Renal cortical epithelial cell (primary cell): Measurements from ENCODE around the gene SH2D3A. TPM values are rescaled to one million over a fixed set of nuclear protein-coding genes. Genes with fewer than 3 reads are reported as not detected.

Source experiments
- DNase-seq: peaks from one replicate; pipeline ENCODE4 v3.0.0-alpha.2; 2011; ENCODE audit warnings: low read depth
- total RNA-seq: library from RNA; depleted of rRNA; stranded (reverse); fragments of >200 nt; gene quantifications from 2 replicates; pipeline ENCODE4 v1.2.3, GENCODE V29; 2014

Gene SH2D3A
- total RNA-seq, 1 donor from 2014 or later = 5.1 TPM

DNA sequence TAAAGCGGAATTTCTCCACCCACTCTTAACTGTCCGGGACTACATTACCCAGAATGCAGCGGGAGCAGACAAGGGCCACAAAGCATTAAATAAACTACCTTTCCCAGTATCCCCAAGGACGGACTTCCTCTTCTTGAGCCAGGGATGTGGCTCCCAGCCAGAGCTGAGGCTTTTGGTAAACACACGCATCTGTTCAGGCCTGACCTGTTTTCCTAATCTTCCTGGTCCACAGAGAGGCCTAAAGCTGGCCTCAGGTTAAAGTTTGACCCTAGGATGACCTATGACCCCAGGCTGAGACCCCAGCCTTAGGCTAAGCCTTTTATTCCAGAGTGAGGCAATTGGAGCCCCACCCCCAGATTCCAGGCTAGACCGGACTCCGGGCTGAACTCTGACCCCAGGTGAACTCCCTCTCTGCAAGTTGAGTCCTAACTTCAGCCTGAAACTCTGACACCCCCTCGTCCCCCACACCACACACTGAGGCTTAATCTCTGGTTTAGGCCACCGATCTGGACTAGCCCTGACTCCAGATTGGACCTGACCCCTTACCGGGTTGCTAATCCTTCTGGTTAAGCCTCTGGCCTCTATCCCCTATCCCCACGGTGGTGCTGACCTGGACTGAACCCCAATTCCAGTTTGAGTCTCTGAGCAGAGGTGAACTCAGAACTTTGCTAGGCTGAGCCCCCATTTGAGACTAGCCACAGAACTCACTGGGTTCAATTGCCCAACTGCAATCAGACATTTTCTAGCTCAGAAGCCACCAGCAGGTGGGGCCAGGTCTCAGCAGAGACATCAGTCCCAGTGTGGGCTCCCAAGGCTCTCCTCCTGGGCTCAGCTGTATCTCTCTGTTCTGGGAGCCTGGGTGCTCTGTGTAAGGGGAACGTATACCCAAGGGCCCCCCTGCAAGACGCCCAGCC lies 29.1 kb downstream of the SH2D3A start:
- peak; percentile 75 for DNase-seq

DNA sequence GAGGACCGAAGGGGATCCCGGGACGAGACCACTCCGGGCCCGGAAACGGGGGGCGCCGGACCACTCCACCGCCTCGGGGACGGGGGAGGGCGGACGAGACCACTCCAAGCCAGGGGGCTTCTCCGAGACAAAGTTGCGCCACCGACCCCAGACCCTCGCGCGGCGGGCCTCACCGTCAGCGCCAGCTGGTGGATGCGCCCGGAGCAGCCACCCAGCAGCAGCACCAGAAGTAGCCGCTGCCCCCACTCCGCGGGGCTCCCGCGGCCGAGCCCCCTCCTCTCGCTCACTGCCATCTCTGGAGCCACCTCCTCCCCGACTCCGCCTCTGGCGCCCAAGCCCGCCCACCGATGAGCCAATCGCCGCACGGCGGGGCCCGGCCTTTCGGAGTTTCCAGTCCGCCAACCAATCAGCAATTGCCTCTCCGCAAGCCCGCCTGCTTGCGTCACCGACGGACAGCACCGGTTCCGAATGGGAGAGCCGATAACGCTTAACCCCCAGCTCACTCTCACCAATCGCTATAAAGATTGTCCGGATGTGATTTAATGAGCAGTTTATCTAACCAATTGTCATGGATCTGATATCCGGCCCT lies 29.9 kb downstream of the SH2D3A start, which contains the start of gene GPR108:
Gene GPR108 (minus strand): TSS at position 297 of the 589 bp plus-strand sequence. CDS start 4 bp downstream, at position 293.
- peak; percentile 100 for DNase-seq

DNA sequence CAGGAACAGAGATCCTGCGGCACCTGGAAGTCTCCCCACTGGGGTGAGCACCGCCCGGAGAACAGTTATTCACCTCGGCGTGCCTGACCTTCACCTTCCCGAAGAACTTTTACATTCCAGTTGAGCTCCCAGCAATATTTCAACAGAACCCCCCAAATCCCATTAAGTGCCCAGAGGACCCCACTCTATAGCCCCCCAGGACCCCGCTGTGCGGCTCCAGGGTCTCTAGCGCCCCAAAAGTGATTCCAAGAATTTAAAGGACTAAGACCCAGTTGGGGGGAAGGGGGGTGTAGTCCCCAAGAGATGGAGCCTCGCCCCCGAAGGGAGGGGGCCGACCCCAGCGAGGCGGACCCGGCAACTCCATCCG lies 30.3 kb downstream of the SH2D3A start:
- no peak for DNase-seq

DNA sequence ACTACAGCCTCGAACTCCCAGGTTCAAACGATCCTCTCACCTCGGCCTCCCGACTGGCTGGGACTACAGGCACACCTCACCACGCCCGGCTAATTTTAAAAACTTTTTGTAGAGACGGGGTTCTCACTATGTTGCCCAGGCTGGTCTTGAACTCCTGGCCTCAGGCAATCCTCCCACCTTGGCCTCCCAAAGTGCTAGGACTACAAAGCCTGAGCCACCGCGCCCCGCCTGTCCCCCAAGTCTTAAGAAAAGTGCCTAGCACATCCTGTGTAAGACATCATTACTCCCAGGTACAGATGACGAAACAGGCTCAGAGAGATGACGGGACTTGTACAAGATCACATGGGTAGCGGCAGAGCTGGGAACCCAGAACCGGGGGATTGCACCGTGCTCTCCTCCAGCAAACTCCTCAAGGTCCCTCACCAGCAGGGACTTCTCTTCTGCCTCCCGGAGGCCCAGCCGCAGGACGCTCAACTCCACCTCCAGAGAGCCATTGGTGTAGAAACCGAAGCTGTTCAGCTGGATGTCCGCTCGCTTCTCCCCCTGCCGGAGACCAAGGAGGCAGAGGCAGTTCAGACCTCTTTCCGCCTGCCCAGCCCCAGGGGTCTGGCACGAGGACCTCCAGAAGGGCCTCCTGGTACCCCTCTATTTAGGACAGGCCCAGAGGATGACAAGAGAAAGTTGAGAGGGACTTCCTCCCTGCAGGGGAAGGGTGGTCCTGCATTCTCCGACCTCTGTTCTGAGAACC lies 30.9 kb downstream of the SH2D3A start:
- DNase-seq = peak; percentile 82

DNA sequence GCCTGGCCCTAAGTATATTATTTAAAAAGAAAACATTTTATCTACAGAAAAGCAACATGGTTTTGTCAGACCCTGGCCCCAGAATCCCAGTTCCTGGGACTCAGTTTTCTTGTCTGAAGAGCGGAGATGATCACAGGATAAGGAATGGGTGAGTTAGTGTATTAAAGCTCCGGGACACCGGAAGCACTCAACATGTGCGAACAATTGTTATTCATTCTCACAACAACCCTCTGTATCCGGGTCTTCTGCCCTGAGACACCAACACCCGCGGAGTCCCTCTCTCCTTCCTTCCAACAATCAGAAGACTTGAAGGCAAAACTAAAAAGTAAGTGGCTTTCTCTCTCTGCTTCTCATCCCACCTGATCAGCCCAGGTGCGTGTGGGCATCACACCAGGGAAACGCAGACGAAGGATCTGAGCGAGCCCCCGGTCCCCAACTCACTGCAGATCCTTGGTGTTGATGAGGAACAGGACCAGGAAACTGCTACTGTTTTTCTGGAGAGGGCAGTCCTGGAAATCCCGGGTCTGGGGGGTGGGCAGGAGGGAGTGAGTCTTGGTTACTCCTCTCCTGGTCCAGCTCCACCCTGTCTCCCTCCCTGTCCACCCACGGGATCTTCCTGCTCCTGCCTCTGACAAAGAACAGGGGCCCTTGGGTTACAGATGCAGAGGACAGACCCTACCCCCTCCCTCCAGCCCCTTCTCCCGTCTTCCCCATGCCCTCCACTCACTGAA lies 31.9 kb downstream of the SH2D3A start:
- DNase-seq = no peak

DNA sequence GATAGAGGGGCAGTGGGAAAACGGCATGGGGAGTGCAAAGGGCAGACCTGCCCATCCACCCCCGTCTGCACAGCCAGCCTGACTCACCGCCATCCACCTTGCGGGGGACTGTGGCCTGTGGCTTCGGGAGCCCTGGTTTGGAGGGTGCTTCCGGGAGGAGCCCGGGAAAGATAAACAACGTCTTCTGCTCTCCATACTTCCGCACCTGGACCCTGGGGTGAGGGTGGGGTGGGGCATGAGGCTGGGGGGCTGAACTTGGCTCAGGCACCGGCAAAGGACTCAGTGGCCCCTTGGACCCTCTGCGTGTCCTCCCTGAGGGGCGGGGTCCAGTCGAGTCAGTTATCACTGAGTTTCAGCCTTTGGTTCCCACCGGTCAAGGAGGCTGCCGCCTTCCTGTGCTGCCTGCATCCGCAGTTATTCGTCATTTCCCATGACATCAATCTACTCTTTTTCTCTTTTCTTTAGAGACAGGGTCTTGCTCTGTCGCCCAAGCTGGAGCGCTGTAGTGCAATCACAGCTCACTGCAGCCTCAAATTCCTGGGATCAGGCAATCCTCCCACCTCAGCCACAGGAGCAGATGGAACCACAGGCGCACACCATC lies 33.0 kb downstream of the SH2D3A start:
- DNase-seq = no peak

DNA sequence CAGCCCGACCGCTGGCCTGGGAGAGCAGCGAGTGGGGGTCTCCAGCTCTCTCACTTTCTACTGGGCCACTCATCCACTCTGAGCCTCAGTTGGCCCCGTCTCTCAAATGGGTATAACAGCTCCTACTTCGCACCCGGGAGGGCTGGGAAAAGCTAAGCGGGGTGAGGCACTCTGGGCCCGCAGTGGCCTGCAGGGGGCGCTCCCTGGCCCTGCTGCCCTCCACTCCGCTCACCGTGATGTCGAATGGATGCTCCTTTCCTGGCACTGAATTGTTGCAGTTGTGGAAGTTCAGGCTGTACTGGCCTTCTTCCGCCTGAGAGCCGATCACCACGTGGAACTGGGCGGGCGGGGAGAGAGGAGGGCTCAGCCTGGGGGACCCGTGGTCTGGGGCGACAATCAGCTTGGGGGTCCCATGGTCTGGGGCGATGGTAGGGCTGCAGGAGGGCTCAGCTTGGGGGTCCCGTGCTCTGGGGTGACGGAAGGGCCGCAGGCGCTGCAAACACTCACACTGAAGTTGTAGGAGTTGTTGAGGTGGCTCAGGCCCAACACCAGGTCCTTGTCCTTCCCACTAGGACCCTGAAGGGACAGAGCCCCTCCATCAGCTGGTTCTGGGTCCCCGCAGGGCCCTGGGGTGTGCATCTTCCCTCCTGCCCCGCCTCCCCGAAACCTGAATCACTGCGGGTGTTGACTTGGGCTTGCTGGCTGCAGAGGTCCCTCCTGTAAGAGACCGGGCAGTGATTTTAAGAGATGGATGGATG lies 33.7 kb downstream of the SH2D3A start:
- DNase-seq = no peak

DNA sequence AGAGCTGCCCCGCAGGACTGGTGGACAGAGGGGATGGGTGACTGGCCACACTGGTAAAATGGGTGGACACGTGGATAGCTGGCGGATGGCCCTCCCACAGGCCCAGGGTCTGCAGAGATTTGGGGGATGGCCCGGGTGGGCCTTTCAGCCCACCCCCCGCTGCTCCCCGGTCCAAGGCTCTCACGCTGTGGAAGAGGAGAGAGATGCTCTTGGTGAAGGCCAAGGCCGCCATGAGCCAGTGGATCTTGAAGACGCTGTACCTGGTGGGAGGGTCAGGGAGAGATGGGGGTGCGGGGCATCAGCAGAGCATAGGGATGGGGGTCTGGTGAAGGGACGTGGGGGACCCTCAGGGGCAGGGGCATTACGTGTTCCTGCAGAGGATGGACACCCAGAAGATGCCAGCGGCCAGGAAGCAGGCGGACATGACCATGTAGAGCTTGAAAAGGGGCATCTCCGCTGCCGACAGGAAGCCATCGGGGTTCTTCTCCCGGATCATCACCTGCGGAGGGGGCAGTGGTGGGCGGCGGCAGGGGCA lies 34.4 kb downstream of the SH2D3A start:
- DNase-seq = no peak

DNA sequence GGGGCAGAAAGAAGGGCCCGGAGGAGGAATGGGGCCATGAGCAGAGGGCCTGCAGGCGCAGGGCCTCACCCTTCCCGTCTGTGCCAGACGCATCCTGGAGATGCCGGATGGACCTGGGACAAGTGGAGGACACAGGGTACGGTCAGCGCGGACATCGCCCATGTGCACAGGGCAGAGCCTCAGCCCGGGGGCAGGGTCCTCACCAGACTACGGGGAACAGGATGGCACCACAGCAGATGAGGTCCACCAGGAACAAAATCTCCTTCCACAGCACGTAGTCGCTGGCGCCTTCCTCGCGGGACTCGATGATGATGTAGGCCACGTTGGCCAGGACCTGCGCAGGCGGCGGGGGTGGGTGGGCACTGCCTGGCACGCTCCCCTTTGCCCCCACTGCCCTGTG lies 35.4 kb downstream of the SH2D3A start:
- no peak for DNase-seq

DNA sequence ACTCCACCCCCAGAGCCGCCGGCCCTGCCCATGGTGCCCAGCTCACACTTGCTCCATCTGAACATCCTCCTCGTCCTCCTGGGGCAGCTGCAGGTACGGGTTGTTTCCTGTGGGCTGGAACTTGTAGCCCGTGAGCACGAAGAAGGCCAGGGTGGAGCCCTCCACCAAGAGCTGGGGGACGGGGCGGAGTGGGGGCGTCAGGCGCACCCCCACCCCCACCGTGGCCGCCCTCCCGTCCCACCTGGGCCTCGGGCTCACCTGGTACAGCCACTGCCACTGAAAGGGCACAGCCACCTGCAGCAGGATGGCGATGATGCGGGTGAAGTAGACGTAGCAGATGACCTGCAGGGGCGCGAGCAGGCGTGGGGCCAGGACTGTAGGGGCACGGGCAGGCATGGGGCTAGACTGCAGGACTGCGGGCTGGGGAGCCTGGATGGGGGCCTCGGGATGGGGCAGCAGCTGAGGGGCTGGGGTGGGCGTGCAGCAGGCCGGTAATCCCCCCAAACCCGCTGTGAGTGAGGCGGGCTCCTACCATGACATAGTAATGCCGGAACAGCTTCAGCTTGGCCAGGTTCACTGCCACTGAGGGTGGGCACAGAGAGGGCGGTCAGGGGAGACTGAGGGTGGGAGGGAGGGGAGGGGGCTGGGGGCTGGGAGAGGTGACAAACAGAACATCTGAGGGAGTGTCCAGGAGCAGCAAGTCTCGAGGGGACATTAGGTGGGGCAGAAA lies 36.1 kb downstream of the SH2D3A start:
- DNase-seq = no peak

DNA sequence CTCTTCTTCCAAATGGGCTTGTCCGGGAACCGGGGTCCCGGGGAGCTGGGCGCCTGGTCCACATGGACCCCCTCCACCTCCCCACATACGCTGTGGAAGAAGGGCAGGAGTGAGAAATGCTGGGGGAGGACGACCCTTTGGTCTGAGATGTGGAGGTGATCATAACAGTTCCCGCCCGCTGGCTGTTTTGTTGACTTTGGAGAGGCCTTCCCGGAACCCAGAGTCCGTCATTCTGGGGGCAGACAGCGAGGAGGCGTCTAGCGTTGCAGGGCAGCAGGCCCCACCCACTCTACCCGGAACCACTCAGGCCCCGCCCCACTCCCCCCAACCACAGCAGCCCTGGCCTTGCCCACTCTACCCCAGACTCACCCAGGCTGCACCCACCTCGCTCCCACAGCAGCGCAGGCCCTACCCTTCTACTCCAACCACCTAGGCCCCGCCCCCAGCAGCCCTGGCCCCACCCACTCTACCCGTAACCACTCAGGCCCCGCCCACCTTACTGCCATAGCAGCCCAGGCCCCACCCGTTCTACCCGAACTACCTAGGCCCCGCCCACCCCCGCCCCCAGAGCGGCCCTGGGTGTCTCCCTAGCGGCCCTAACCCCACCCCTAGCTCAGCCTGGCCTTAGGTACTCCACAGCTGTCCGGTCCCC lies 37.0 kb downstream of the SH2D3A start:
- DNase-seq = no peak

DNA sequence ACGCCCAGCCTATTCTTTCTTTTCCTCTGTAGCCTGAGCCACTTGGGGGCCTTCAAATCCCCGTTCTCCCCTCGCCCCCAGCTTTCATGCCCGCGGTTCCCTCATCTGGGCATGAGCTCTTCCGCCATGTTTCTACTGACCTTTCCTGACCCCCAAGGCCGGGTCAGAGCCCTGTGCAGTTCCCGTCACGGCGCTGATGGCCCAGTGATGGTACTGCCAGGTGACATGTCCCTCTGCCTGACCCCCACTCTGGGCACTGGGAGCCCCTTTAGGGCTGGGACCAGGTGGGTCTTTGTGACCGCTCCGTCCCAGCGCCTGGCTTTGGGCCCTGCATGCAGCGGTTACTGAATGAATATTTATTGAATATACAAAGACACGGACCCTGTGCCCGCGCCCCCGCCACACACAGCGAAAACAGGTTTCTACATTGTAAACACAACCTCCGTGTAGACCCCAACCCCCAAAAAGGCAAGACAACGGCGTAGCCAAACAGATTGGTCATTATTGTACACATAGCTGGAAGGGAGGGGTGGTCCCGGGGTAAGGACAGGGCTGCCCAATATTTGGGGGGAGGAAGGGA lies 37.6 kb downstream of the SH2D3A start:
- no peak for DNase-seq

DNA sequence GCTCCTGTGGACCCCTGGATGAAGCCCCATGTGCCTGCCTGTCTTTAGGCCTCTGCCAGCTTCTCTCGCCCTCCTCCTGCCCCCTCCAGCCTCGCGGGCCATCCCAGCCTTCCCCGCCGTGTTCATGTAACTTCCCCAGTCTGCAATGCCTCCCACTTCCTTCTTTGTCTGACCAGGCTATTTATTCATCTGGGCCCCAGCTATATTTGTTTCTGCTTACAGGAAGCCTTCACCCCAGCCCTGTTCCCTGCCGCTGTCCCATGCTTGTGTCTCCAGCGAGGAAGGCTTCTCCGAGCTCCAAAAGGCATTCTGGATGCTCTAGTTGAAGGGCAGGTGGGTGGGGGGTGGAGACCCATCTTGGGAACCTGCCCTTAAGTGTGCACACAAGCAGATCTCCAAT lies 38.9 kb downstream of the SH2D3A start:
- no peak for DNase-seq

DNA sequence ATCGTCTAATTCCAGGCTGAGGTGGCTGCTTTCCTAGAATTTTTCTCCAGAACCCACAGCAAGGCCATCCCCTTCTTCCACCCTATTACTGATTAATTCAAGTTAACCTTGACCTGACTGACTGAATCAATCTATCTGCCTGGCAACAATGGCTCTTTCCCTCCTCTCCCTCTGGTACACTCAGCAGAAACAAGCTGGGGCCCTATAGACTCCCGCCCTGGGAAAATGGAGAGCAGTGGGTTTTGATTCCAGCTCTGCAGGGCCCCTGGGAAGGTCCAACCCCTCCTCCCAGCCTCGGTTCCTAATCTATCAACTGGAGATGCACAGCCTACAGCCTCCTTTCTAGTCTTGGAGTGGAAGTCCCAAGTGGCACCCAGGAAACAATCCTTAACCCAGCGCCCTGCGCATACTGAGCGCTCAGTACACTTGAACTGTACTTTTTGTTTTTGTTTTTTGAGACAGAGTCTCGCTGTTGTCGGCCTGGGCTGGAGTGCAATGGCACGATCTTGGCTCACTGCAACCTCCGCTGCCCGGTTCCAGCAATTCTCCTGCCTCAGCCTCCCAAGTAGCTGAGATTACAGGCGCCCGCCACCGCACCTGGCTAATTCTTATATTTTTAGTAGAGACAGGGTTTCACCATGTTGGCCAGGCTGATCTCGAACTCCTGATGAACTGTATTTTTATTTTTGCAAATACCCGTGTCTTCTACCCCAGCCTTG lies 41.6 kb downstream of the SH2D3A start:
- DNase-seq = peak; percentile 85

DNA sequence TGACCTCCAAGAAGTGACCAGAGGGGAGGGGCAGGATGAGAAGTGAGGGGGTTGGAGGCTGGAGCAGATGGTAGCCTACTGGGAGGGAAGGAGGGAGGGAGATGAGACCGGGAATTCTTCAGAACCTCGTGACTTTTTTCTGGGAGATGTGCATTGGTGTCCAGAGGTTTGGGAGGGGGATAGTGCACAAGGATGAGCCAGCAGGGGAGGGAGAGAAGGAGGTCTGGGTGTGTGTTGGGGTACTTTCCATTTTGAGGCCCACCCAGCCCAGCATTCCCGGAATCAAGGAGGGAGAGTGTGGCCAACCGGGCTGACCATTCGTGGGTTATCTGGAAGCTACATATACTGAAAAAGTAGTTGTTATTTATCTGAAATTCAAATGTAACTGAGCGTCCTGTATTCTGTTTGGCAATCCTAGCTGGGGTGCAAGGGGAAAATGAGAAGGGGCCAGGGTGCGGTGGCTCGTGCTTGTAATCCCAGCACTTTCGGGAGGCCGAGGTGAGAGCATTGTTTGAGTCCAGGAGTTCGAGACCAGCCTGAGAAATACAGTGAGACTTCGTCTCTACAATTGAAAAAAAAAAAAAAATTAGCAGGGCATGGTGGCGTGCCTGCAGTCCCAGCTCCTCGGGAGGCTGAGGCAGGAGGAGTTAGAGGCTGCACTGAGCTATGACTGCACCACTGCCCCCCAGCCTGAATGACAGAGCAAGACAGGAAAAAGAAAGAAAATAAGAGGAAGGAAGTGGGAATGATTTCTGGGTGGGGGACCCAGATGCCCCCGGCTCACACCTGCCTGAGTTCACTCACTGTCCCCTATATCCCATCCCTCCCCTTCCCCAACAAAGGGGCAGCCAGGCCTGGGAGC lies 42.4 kb downstream of the SH2D3A start:
- no peak for DNase-seq

DNA sequence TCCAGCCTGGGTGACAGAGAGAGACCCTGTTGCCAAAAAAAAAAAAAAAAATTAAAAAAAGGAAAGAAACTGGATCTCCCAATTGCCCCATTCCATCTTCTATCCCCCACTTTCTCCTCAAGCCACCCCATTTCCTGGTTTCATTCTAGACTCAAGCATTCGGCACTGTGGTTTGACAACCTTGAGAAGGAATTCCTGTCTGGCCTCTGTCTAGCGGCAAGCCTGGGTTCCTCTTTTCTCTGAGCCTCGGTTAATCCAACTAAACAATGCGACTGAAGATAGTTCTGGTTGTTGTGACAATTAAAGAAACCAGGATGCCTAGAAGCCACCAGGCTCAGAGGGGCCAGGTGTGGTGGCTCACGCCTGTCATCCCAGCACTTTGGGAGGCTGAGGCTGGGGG lies 43.5 kb downstream of the SH2D3A start:
- DNase-seq = peak; percentile 49

DNA sequence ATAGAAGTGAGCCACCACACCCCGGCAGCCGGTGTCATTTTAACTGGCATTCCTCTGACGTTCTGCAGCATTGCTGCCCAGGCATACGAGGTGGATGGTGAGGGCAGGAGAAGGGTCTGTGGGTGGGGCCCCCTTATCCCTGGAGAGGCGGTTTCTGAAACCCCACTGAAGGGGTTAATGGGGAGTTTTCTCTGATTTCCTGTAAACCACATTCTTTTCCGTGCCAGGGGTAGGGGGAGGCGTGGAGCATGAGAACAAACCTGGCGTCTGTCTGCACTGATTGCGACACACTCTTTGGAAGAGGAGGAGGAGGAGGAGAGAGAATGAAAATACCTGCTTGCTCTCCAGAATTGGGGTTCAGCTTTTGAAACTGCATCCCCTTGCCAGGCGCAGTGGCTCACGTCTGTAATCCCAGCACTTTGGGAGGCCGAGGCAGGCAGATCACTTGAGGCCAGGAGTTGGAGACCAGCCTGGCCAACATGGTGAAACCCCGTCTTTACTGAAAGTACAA lies 44.1 kb downstream of the SH2D3A start:
- peak; percentile 85 for DNase-seq
